ENCODE data around the gene YY2.

DNA sequence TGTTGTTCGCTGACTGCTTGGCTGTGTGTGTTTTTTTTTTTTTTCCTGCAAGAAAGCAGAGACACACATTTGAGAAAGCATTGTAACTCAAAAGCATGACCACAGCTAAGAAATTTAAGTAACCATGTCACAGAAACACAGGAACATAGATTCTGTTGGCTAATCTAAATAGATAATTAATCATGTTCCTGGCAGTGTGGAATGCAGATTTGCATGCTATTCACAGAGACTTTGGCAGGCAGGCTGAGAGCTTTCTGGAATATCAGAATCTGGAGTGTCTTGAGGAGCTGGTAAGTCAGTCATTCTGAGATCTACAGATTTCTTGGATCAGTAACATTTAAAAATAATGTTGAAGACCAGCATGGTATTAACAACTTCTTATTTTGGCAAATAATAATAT, 51.5 kb downstream of the YY2 start:
- TF ChIP-seq CTCF (IDR thresholded peaks at IDR 0.05) (no peak), POLR2A (IDR thresholded peaks at IDR 0.05) (no peak)

All from esophagus squamous epithelium (tissue), 4 donors.